HG03039 (cell line): ENCODE measurements around the gene C2orf74.

ENCODE experiments used
- ATAC-seq: cut with Tn5 transposase; IDR thresholded peaks from one replicate; pipeline ENCODE4 v1.9.1; 2021; ENCODE audit warnings: mild to moderate bottlenecking, moderate library complexity; ENCODE audit not compliant: unreplicated experiment

The C2orf74 gene

DNA sequence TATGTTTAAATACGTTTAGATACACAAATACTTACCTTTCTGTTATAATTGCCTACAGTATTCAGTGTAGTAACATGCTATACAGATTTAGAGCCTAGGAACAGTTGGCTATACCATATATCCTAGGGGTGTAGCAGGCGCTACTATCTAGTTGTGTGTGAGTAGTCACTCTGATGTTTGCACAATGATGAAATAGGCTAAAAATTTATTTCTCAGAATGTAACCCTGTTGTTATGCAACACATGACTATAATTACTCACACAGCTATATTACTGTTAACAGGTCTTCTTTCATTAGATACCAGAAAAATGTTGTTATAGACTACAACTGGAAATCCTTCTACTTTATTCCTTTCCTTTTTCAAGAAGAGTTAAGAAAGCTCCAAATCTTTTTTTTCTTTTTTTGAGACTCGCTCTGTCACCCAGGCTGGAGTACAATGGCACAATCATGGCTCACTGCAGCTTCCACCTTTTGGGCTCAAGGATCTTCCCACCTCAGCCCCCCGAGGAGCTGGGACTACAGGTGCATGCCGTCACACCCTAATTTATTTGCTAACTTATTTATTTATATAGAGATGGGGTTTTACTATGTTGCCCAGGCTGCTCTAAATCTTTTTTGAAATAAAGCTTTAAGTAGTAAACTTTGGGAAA lies 48.5 kb downstream of the C2orf74 start:
- ATAC-seq = no peak

DNA sequence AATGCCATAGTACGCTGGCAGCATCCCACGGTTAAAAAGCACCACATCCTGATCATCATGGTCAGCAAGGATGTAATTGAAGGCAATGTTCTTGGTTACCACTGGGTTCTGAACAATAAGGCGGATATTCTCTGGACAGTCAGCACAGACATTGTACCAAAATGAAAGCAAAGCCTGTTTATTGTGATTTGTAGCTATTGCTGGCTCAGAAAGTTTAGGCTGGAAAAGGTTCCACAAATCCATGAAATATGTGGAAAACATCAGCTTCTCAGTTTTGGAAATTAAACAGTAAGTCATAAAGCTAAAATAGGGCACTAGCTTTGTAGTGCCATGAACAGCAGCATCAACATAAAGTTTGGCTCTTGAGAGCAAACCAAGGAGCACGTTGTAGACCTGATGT lies 52.2 kb downstream of the C2orf74 start:
- ATAC-seq = no peak
